ENCODE results near the gene LRP1B.

LRP1B gene

GRCh38 chr2:140247451-140248195 is 1883.2 kb downstream of the LRP1B start:
- H3K9me3 ChIP-seq (ENCODE audit: insufficient read depth, low read length, severe bottlenecking) = no peaks in the 10 kb centered on the region
- no peak overlapping the region for H3K4me2 ChIP-seq (ENCODE audit: insufficient read depth, low read length)
- H3K79me2 ChIP-seq (ENCODE audit: insufficient read depth, low read length) = no peaks in the 10 kb centered on the region
- no peak for DNase-seq
- H3K9ac ChIP-seq (ENCODE audit: low read depth, low read length) = no peak overlapping the region
- H4K20me1 ChIP-seq (ENCODE audit: insufficient read depth, low read length) = no peaks in the 10 kb centered on the region
- no peak for TF ChIP-seq CTCF (IDR thresholded peaks at IDR 0.05; ENCODE audit: borderline replicate concordance, extremely low read depth, low read length, poor library complexity, severe bottlenecking)
- no peak for TF ChIP-seq EZH2 (IDR thresholded peaks at IDR 0.05; ENCODE audit: borderline replicate concordance, low read depth, low read length, severe bottlenecking)
- H3K4me3 ChIP-seq (ENCODE audit: low read depth in 1 of 2, low read length in 2 of 2) = no peak overlapping the region
- H3K27ac ChIP-seq (ENCODE audit: low read length) = no peak overlapping the region
- no peaks in the 10 kb centered on the region for H3K27me3 ChIP-seq (ENCODE audit: insufficient read depth, low read length, poor library complexity)
- ATAC-seq (ENCODE audit: insufficient read depth, low read depth) = no peak
- no peaks in the 10 kb centered on the region for H3K4me1 ChIP-seq (ENCODE audit: insufficient read depth, low read length)
- no peak overlapping the region for H2AFZ ChIP-seq (ENCODE audit: low read depth, low read length)
- no peaks in the 10 kb centered on the region for H3K36me3 ChIP-seq (ENCODE audit: insufficient read depth, low read length)

- no peak for ATAC-seq (ENCODE audit: insufficient read depth, low read depth)
- no peak overlapping the region for H3K9ac ChIP-seq (ENCODE audit: low read depth, low read length)
- H3K9me3 ChIP-seq (ENCODE audit: insufficient read depth, low read length, severe bottlenecking) = no peaks in the 10 kb centered on the region
- no peak for TF ChIP-seq EZH2 (IDR thresholded peaks at IDR 0.05; ENCODE audit: borderline replicate concordance, low read depth, low read length, severe bottlenecking)
- TF ChIP-seq CTCF (IDR thresholded peaks at IDR 0.05; ENCODE audit: borderline replicate concordance, extremely low read depth, low read length, poor library complexity, severe bottlenecking) = no peak
- H3K4me2 ChIP-seq (ENCODE audit: insufficient read depth, low read length) = no peak overlapping the region
- no peak overlapping the region for H2AFZ ChIP-seq (ENCODE audit: low read depth, low read length)
- H3K27ac ChIP-seq (ENCODE audit: low read length) = no peak overlapping the region
- no peaks in the 10 kb centered on the region for H3K79me2 ChIP-seq (ENCODE audit: insufficient read depth, low read length)
- H3K4me1 ChIP-seq (ENCODE audit: insufficient read depth, low read length) = no peaks in the 10 kb centered on the region
- DNase-seq = no peak
- H3K27me3 ChIP-seq (ENCODE audit: insufficient read depth, low read length, poor library complexity) = no peaks in the 10 kb centered on the region
- H3K4me3 ChIP-seq (ENCODE audit: low read depth in 1 of 2, low read length in 2 of 2) = no peak overlapping the region
- no peaks in the 10 kb centered on the region for H4K20me1 ChIP-seq (ENCODE audit: insufficient read depth, low read length)
- no peaks in the 10 kb centered on the region for H3K36me3 ChIP-seq (ENCODE audit: insufficient read depth, low read length)
Measured at GRCh38 chr2:140246957-140247356, 1883.9 kb downstream of the LRP1B start.

- ATAC-seq (ENCODE audit: insufficient read depth, low read depth) = no peak
- no peaks in the 10 kb centered on the region for H3K4me1 ChIP-seq (ENCODE audit: insufficient read depth, low read length)
- H3K4me2 ChIP-seq (ENCODE audit: insufficient read depth, low read length) = no peak overlapping the region
- TF ChIP-seq EZH2 (IDR thresholded peaks at IDR 0.05; ENCODE audit: borderline replicate concordance, low read depth, low read length, severe bottlenecking) (no peak), CTCF (IDR thresholded peaks at IDR 0.05; ENCODE audit: borderline replicate concordance, extremely low read depth, low read length, poor library complexity, severe bottlenecking) (no peak)
- H3K9ac ChIP-seq (ENCODE audit: low read depth, low read length) = no peak overlapping the region
- no peak overlapping the region for H3K4me3 ChIP-seq (ENCODE audit: low read depth in 1 of 2, low read length in 2 of 2)
- no peak overlapping the region for H2AFZ ChIP-seq (ENCODE audit: low read depth, low read length)
- H3K9me3 ChIP-seq (ENCODE audit: insufficient read depth, low read length, severe bottlenecking) = no peaks in the 10 kb centered on the region
- H4K20me1 ChIP-seq (ENCODE audit: insufficient read depth, low read length) = no peaks in the 10 kb centered on the region
- DNase-seq = no peak
- no peak overlapping the region for H3K27ac ChIP-seq (ENCODE audit: low read length)
- no peaks in the 10 kb centered on the region for H3K27me3 ChIP-seq (ENCODE audit: insufficient read depth, low read length, poor library complexity)
- H3K36me3 ChIP-seq (ENCODE audit: insufficient read depth, low read length) = no peaks in the 10 kb centered on the region
- no peaks in the 10 kb centered on the region for H3K79me2 ChIP-seq (ENCODE audit: insufficient read depth, low read length)
Measured at GRCh38 chr2:140246058-140246457, 1884.8 kb downstream of the LRP1B start.

All from DND-41 (cell line).